NAMALWA (cell line): ENCODE data around the gene CTDP1.

Experiments used
- DNase-seq: peaks from one replicate; pipeline ENCODE4 v3.0.0-alpha.2; 2015; ENCODE audit warnings: low spot score

The CTDP1 gene

DNA sequence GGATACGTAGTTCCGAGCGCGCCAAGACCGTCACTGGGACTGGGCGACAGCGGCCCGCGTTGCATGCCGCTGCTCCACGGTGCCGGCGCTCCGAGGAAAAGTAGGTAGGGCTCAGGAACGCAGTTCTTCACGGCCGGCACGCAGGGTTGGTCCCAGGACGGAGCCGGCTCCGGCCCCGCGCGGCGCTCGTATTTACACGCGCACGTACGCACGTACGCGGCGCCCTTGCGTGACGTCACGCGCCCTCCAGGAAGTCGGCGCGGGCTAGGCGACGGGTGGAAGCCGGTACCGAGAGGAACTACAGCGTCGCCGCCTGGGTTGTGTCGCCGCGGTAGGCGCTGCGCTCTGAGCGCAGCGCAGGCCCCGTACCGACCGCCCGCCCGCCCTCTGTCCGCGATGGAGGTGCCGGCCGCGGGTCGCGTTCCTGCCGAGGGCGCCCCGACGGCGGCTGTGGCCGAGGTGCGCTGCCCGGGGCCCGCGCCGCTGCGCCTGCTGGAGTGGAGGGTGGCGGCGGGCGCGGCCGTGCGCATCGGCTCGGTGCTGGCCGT is at the start of gene CTDP1:
Gene CTDP1 (plus strand): TSS at position 252 of the 548 bp plus-strand sequence. CDS start 145 bp downstream, at position 397.
- DNase-seq = peak; percentile 92

DNA sequence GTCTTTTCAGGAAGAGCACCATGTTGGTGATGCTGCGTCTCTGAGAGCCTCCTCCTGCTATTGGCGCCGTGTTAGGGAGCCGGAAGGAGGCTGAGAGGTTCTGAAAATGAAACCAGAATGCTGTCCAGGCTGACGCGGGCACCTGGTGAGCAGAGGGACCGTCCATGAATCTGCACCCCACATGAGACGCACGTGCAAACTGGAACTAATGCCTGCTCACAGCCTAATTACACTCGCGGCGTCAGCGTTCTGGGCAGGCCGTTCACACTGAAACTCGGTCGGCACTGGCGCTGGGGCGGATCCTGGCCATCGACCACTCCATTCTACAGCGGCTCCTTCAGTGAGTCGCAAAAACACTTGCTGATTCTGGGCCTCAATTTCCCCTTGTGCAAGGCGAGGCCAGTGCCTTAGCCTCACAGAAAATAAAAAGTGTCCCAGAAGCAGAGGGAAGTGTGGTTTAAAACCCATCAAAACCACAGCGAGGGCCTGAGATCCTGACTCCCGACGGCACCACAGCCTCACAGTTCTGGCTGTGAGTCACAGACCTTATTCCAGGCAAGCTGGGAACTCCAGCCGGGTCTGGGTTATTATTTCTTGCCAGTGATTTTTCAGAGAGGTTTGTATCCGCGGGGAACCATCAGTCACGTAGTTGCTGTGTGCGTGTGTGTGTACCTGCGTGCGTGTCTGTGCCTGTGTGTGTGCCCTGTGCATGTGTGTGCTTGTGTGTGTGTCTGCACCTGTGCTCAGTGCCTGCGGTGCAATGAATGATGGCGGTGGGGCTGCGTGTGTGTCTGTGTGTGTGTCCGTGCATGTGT is 49.1 kb upstream of the CTDP1 start:
- DNase-seq = no peak

GRCh38 chr18:79631096-79631507 is 48.5 kb upstream of the CTDP1 start:
- DNase-seq = no peak

GRCh38 chr18:79631761-79632446 is 47.7 kb upstream of the CTDP1 start:
- no peak for DNase-seq

DNA sequence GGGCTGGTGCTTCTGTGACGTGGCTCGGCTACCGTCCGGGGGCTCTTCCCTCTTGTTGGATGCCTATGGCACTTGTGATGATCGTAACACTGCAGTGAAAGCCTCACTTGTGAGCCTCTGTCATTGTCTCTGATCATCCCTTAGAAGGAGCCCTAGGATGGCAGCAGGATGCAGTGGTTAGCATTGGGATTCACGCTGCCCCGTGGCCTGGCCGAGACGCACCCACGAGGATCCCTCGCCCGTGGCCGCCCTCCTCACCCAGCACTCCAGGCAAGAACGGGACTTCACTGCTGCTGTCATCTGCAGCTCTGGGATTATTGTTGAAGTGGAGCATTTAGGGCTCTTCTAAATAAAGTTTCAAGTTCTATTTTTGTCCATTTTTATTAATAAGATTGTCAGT is 46.8 kb upstream of the CTDP1 start:
- DNase-seq = no peak

DNA sequence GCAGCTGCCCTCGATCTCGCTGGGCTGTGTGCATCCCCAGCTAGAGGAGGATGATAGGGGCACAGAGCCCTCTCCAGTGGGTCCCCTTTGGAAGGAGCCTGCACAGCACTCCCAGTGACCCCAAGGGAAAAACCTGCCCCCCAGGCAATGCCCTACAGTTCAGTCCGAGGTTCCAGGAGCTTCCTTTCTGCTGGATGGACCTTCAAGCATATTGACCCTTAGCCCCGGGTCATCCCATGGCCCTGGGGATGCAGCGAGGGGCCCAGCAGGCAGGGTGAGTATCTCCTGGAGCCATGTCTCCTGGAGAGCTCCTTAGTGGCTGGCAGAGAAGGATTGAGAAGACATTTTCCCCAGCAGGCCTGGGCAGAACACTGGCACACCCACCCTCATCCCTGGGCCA is 45.4 kb upstream of the CTDP1 start:
- no peak for DNase-seq

- no peak for DNase-seq
Observed at GRCh38 chr18:79634593-79635426, 44.8 kb upstream of the CTDP1 start.

GRCh38 chr18:79635427-79635726 is 44.2 kb upstream of the CTDP1 start:
- no peak for DNase-seq

DNA sequence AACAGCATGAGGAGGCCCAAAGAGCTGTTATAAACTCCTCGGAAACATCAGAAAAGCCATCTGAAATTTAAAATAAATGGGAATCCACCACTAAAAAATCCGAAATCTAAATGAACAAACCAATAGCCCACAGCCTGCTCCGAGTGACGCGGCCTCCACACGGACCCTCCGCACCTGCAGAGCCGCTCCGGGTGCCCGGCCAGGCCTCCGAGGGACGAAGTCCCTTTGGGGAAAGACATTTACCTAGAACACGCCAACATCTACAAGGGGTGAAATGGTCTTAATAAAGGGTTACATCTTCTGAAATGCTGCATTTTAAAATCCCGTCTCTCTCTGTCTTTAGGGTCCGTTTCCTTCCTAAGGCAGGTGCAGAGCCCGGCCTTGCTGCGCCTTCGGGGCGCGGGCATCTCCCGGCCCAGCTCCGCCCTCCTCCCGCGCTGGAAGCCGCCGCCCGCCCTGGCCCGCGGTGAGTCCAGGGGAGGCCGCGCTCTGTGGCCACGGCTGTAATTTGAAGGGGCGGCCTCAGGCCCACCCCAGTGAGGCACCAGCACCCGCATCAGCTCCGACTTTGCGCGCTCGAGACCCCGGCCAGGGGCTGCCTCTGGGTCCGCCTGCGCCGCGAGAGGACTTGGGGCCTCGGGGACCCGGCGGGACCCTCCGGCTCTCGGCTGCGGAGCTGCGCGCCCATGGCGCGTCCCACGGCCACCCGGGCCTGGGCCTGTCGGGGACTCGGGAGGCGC is 42.3 kb upstream of the CTDP1 start:
- no peak for DNase-seq

GRCh38 chr18:79637921-79638909 is 41.4 kb upstream of the CTDP1 start:
- DNase-seq = no peak

- no peak for DNase-seq
Observed at GRCh38 chr18:79639072-79639829, 40.4 kb upstream of the CTDP1 start.

DNA sequence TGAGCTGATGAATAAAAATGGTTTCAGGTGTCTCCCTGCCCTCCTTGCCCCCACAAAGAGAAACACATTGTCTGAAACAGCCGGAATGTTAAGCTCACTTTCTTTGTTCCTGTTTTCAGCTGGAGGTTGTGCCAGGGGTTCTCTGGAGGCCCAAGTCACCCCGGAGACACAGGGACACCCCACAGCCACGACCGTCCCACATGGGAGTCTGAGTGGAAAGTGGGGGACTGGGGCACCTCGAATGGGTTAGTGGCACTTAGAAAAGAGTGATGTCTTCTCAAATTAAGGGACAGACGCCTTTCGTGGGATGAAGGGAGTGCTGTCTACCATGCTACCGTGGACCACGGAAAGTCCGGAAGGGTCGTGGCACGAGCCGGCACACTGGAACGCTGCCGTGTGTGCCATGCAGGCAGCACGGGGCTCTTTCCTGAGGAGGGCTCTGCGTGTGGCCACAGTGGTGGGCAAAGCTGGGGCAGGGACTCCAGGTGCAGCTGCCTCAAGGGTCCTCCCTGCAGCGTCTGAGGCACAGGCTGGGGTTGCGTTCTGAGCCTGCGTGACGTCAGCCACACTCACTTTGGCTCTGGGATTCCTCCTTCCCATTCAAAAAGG is 39.4 kb upstream of the CTDP1 start:
- no peak for DNase-seq

DNA sequence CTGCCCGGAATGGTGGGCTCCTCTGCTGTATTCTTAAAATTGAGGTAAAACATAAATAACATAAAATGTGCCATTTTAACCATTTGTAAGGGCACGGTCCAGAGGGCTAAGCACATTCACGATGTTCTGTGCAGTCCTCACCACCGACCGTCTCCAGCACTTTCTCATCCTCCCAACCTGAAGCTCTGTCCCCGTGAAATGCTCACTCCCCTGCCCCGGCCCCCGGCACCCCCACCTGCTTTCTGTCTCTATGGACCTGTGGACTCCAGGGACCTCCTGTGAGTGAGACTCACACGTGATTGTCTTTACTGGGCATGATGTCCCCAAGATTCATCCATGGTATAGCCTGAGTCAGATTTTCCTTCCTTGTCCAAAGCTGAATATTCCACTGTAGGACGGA is 38.7 kb upstream of the CTDP1 start:
- no peak for DNase-seq

GRCh38 chr18:79641722-79642497 is 37.7 kb upstream of the CTDP1 start:
- no peak for DNase-seq

- no peak for DNase-seq
Observed at GRCh38 chr18:79642626-79643025, 37.0 kb upstream of the CTDP1 start.

GRCh38 chr18:79643054-79643984 is 36.3 kb upstream of the CTDP1 start:
- DNase-seq = no peak

GRCh38 chr18:79644006-79644665 is 35.5 kb upstream of the CTDP1 start:
- DNase-seq = peak; percentile 87
